ENCODE results near the gene GARIN5A. TPM values are rescaled to one million over a fixed set of nuclear protein-coding genes. Genes with fewer than 3 reads are reported as not detected.

GARIN5A gene
- total RNA-seq, 1 experiment from 2014 or later: 0.20 TPM

DNA sequence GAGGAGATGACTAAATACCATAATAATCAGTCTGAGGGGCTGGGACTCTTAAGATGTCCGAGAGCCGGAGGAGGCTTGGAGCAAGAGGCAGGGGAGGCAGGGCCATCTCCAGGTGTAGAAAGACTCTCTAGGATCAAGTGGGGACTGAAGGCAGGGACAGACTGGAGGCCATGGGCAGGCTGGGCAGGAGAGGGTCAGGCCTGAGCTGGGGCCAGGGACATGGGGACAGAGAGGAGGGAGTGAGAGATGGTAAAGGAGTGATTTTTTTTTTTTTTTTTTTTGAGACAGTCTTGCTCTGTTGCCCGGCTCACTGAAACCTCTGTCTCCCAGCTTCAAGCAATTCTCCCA is 32.2 kb upstream of the GARIN5A start:
- DNase-seq (ENCODE audit: low read depth): no peak

DNA sequence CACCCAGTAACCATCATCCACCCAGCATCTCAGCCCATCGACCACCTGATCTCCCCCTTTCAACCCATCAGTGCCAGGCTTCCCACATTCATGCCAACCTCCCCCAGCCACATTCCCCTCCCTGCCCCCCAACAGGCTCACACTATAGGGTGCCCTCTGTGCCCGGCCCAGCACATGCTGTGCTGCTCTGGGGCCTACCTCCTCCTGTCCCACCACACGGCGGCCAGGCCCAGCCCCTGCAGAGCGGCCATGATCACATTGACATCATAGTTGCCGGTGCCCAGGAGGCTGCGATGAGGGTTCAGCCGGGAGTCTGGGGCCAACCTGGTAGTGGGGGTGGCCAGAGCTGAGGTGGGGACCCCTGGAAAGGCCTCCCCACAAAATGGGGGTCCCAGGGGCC is 30.7 kb upstream of the GARIN5A start:
- no peak for DNase-seq (ENCODE audit: low read depth)

DNA sequence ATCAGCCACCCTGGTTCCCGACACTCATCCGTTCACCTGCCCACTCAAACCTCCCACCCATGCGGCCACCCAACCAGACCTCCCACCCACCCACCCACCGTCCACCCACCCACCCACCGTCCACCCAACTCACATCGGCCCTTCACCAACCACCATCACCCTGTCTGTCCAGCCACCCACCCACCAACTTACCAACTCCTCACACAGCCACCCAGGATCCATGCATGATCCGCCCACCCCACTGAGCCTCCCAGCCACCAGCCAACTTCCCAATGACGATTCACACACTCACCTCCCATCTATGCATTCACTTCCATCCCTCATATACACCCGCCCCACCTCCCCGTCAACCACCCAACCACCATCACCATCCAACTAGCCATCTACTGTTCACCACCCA is 30.1 kb upstream of the GARIN5A start:
- DNase-seq (ENCODE audit: low read depth): no peak

DNA sequence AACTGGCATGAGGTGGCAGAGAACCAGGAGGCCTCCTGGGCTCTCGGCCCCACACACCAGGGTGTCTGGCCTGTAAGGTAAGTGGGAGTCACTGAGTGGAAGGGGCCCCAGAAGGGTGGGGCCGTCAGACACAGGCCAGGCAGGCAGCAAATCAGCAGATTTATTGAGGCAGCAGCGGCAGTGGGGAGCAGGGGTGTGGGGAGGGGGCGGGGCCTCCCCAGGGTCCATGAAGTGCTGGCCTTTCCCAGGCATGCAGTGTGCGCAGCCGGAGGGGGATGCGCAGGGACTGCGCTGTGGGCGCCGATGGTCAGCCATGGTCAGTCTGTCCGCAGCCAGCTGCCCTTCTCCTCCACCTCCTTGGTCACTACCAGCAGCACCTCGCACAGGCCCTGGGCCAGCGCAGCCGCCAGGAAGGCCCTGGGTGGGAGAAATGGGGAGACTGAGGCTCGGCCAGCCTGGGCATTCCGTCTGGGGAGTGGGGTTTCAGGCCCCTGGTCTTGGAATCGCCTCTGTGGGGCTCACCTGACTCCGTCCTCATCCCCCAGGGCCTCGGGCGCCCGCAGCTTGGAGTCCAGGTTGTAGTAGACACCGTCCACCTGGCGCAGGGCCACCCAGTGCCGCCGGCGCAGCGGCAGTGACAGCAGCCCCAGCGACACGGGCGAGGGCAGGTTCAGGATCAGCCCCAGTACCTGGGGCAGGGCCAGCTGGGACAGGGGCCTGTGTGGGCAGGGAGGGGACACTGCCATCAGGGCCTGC is 29.4 kb upstream of the GARIN5A start:
- DNase-seq (ENCODE audit: low read depth): no peak

- DNase-seq (ENCODE audit: low read depth): no peak
Measured at GRCh38 chr19:50501568-50502475, 25.2 kb upstream of the GARIN5A start.

DNA sequence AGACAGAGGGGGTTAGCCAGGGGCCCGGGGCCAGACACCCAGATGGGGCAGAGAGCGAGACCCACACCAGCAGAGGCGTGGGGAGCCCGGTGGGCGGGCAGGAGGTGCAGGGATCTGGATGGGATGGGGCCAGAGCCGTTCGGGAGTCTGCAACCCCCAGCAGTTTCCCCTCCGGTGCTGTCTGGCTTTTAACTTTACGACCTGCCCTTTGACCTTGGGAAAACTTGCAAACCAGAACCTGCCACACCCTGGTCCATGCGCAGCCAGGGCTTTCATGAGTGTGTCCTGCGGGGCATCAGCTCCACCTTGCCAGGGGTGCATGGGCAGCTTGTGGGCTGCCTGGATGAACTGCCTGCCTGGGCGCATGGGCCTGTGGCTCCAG is 24.5 kb upstream of the GARIN5A start:
- DNase-seq (ENCODE audit: low read depth): no peak

DNA sequence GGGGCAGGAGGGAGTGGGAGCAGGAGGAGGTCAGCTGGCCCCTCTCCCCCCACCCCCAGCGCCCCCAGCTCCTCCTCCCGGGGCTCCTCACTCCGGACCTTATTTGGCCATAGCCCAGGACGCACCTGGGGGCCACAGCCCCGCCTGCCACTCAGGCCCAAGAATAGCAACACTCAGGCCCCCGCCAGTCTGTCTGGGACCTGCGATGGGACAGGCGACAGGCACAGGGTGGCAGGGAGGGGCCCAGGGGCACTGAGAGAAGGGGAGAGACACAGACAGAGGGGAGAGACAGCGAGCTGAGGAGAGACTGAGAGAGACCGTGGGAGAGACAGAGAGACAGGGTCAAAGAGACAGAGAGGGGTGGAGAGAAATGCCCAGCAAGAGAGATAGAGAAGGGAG is 24.1 kb upstream of the GARIN5A start:
- no peak for DNase-seq (ENCODE audit: low read depth)

DNA sequence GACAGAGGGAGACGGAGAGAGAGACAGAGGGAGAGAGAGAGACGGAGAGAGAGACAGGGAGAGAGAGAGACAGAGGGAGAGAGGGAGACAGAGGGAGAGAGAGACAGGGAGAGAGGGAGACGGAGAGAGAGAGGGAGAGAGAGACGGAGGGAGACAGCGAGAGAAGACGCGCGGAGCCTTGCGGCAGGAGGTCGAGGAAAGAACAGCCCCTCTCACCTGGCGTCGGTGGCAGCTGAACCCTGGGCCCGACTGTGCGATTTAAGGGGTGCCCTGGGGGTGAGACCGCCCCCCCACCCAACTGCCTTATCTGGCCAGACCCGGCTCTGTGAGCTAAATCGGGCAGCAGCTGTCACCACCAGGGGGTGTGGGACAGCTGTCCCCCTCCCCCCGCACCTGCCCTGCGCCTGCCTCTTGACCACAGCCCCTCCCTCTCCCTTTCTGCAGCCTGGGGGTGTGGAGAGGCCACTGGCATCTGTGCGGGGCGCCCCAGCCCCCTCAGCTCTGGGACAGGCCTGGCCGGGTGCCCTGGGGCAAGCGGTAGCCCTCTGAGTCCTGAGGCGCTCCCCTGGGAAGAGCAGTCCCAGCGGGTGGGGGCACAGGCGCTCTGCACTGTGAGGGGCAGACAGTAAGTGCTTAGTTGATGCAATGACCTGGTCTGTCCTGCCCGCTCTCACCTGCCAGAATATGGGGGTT is 23.6 kb upstream of the GARIN5A start:
- no peak for DNase-seq (ENCODE audit: low read depth)

GRCh38 chr19:50498219-50499056 is 21.8 kb upstream of the GARIN5A start:
- no peak for DNase-seq (ENCODE audit: low read depth)

DNA sequence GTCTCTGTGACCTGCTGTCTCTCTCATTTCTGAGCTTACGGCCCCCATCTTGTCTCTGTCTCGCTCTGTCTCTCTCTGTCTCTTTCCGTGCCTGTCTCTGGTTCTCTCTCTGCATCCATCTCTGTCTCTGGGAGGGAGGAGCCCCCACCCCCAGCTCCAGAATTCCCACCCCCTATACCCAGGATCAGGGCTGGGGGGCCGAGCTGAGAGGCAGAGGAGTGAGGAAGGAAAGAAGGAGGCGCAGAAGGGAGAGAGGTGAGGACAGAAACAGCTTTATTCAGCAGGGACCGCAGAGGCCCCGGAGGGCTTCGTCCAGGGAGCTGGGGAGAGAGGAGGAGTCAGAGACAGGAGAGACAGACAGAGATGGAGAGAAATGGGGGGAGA is 20.4 kb upstream of the GARIN5A start:
- DNase-seq (ENCODE audit: low read depth): no peak

DNA sequence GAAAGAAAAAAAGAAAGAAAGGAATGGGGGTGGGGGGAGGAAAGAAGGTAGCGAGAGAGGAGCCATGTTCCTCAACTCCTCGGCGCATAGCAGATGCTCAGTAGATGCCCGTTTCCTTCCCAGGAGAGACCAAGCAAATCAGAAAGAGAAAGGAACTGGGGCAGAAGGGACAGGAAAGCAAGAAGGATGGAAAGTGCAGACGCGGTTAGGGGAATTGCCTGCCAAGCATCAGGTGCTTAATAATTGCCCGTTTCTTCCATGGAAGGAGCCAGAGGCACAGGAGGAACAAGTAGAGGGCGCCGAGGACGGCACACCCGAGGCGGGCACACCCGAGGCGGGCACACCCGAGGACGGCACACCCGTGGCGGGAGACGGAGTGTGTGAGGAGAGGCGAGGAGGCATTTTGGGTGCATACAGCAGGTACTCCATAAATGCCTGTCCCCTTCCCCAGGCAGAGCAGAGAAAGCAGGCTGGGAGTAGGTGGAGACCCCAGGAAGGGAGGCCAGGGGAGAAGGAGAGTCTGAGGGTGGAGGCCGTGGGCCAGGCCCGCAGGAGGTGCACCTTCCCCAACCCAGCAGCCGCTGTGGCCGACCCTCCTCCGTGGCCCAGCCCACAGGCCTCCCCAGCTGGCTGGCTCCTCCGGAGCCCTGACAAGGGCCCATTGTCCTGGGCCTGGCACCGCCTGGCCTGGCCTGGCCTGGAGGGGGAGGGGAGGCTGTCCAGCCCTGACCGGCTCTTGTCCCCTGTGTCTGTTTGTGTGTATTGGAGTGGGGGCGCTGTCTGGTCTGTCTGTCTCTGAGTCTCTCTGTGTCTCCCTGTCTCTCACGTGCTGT is 19.8 kb upstream of the GARIN5A start:
- DNase-seq (ENCODE audit: low read depth): peak; percentile 22

DNA sequence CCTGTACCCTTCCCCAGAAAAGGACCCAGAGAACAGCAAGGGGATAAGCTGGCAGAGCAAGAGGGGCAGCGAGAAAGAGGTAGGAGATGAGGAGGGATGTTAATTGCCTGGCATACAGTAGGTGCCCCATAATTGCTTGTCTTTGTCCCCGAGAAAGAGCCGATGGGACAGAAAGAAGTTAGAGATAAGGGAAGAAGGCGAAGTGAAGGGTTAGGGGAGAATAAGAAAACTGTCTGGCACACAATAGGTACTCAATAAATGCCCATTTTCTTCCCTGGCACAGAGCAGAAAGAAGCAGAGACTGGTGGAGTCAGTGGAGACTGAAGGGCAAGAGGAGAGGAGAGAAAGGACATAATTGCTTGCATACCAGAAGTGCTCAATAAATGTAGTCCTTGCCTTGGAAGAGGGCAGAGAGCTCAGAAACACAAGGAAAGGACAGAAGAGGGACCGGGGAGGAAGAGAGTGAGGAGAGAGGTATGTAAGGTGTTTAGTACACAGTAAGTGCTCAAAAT is 18.4 kb upstream of the GARIN5A start:
- DNase-seq (ENCODE audit: low read depth): no peak

DNA sequence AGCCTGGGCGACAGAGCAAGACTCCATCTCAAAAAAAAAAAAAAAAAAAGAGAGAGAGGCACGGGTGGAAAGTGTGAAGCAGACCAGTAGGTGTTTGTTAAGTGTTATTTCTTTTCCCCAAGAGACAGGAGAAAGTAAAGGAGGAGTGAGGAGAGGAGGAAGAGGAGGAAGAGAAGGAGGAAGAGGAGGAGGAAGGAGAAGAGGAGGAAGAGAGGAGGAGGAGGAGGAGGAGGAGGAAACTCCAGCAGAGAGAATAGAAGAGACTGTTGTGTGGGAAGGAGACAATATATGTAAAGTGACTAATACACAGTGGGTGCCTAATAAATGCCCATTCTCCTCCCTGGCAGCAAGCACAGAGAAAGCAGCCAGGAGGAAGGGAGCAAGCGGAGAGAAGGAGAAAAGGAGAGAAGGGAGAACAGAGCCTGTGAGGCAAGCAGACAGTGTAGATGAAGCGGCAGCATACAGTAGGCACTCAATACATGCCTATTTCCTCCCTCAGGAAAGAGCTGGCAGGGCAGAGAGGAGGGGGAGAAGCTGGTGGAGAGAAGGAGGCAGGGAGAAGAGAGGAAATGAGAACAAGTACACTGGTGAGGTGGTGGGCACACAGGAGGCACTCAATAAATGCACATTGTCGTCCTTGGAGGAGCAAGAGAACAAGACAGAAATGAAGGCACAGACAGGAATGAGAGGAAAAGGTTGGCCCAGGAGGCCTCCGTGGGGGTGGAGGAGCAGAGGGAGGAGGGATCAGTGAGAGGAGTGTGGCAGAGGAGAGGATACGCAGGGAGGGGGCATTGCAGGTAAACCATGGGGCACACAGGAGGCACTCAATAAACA is 17.8 kb upstream of the GARIN5A start:
- no peak for DNase-seq (ENCODE audit: low read depth)

GRCh38 chr19:50493171-50493570 is 16.5 kb upstream of the GARIN5A start:
- DNase-seq (ENCODE audit: low read depth): no peak

DNA sequence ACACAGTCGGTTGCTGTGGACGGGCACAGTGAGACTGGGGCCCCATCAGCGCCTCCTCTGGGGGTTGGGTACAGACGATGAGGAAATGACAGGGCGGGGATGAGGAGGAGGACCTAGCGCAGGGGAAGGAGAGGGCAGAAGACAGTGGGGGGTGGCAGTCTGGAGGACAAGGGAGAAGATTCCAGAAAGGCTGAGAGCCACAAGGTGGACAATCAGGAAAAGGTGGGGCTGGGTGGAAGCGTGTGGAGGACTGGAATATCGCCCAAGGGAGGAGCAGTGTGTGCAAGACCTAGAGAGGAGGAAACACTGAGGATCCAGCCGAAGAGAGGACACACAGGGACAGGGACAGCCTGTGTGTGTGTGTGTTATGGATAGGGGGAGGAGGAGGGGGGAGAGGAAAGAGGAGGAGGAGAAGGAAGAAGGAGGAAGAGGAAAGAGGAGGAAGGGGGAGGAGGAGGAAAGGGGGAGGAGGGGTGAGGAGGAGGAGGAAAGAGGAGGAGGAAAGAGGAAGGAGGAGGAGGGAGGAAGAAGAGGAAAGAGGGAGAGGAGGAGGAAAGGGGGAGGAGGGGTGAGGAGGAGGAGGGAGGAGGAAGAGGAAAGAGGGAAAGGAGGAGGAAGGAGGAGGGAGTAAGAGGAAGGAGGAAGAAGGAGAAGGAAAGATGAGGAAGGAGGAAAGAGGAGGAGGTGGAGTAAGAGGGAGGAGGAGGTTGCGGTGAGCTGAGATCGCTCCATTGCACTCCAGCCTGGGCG is 15.8 kb upstream of the GARIN5A start:
- DNase-seq (ENCODE audit: low read depth): no peak

DNA sequence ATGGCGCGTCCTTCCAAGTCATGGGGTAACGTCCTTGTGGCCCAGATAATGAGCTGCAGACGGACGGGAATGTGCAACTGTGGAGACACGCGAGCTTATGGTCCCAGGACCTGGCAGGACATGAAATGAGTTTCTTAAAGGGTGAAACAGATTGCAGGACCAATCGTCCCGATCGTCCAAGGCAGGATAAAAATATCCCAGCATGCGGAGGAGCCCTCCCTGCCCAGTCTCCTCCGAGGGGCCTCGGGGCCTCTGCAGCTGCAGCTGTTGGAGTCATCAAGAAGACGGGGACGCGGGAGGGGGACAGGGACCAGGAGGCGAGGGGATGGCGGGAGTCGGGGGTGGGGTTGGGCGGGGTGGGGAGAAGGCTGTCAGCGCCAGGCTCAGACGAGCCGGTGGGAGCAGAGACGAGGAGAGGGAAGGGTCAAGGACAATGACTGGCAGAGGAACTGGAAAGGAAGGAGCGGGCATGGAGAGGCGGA is 14.4 kb upstream of the GARIN5A start:
- DNase-seq (ENCODE audit: low read depth): no peak

- no peak for DNase-seq (ENCODE audit: low read depth)
Measured at GRCh38 chr19:50490411-50490811, 13.8 kb upstream of the GARIN5A start.

DNA sequence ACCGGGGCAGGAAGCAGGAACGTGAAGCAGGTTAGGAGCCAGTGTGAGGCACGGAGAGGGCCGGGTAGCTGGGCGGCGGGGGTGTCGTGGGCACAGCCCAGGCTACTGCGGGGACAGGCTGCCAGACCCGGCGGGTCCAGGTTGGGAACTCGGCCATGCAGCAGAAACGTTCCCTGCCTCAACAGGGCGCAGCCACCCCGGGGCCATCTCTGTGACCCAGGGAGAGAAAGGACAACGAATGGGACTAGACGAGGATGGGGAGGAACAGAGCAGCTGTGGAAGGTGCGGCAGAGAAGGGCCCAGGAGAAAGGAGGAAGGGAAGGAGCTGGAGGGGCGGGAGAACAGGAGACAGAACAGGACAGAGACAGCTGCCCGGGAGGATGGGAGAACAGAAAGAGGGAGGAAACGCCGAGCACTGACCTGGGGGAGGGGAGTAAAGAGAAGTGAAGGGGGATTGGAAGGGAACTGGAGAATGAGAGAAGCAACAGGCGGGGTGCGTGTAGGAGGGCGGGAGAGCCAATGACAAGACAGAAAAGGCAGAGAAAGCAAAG is 12.9 kb upstream of the GARIN5A start:
- no peak for DNase-seq (ENCODE audit: low read depth)

All from M059J (cell line).